ENCODE data around the gene DGCR6L.
"Not testable (repeated sequence)": the region's sequence is repeated elsewhere in the genome, so short reads cannot be mapped to it uniquely, and the experiment has no call there.

The DGCR6L gene

GRCh38 chr22:20319745-20320658 is at the start of gene DGCR6L:
DGCR6L (minus strand) TSS chr22:20320060; CDS start chr22:20319988, 72 bp downstream.
- peak; percentile 96 for DNase-seq (ENCODE audit: low spot score)

GRCh38 chr22:20368875-20369274 is 49.0 kb upstream of the DGCR6L start:
- DNase-seq (ENCODE audit: low spot score), result not testable (repeated sequence)

- not testable (repeated sequence) for DNase-seq (ENCODE audit: low spot score)
Observed at GRCh38 chr22:20366841-20367240, 47.0 kb upstream of the DGCR6L start.

GRCh38 chr22:20364335-20365260 is 44.7 kb upstream of the DGCR6L start:
- not testable (repeated sequence) for DNase-seq (ENCODE audit: low spot score)

- not testable (repeated sequence) for DNase-seq (ENCODE audit: low spot score)
Observed at GRCh38 chr22:20362403-20362802, 42.5 kb upstream of the DGCR6L start.

GRCh38 chr22:20361752-20362229 is 41.9 kb upstream of the DGCR6L start:
- DNase-seq (ENCODE audit: low spot score), result not testable (repeated sequence)

- not testable (repeated sequence) for DNase-seq (ENCODE audit: low spot score)
Observed at GRCh38 chr22:20360866-20361751, 41.2 kb upstream of the DGCR6L start.

- not testable (repeated sequence) for DNase-seq (ENCODE audit: low spot score)
Observed at GRCh38 chr22:20360261-20360660, 40.4 kb upstream of the DGCR6L start.

- not testable (repeated sequence) for DNase-seq (ENCODE audit: low spot score)
Observed at GRCh38 chr22:20358503-20359239, 38.8 kb upstream of the DGCR6L start.

GRCh38 chr22:20357967-20358366 is 38.1 kb upstream of the DGCR6L start:
- not testable (repeated sequence) for DNase-seq (ENCODE audit: low spot score)

- not testable (repeated sequence) for DNase-seq (ENCODE audit: low spot score)
Observed at GRCh38 chr22:20356906-20357305, 37.0 kb upstream of the DGCR6L start.

GRCh38 chr22:20355939-20356636 is 36.2 kb upstream of the DGCR6L start:
- DNase-seq (ENCODE audit: low spot score), result not testable (repeated sequence)

- no peak for DNase-seq (ENCODE audit: low spot score)
Observed at GRCh38 chr22:20354238-20354975, 34.5 kb upstream of the DGCR6L start.

- not testable (repeated sequence) for DNase-seq (ENCODE audit: low spot score)
Observed at GRCh38 chr22:20352536-20352935, 32.7 kb upstream of the DGCR6L start.

- DNase-seq (ENCODE audit: low spot score), result not testable (repeated sequence)
Observed at GRCh38 chr22:20346553-20346952, 26.7 kb upstream of the DGCR6L start.

GRCh38 chr22:20338291-20338690 is 18.4 kb upstream of the DGCR6L start:
- not testable (repeated sequence) for DNase-seq (ENCODE audit: low spot score)

- DNase-seq (ENCODE audit: low spot score), result not testable (repeated sequence)
Observed at GRCh38 chr22:20337807-20338206, 17.9 kb upstream of the DGCR6L start.

GRCh38 chr22:20336561-20336960 is 16.7 kb upstream of the DGCR6L start:
- DNase-seq (ENCODE audit: low spot score), result not testable (repeated sequence)

- DNase-seq (ENCODE audit: low spot score), result not testable (repeated sequence)
Observed at GRCh38 chr22:20328569-20328930, 8.7 kb upstream of the DGCR6L start.
